Measurements from ENCODE around the gene FZR1. TPM values are rescaled to one million over a fixed set of nuclear protein-coding genes. Genes with fewer than 3 reads are reported as not detected.

FZR1 gene
- total and polyA plus RNA-seq, 2 of the 13 experiments (the other 11 are each of a cell fraction or from before 2014, with no cell fraction given), result 29.0 to 30.8 TPM

DNA sequence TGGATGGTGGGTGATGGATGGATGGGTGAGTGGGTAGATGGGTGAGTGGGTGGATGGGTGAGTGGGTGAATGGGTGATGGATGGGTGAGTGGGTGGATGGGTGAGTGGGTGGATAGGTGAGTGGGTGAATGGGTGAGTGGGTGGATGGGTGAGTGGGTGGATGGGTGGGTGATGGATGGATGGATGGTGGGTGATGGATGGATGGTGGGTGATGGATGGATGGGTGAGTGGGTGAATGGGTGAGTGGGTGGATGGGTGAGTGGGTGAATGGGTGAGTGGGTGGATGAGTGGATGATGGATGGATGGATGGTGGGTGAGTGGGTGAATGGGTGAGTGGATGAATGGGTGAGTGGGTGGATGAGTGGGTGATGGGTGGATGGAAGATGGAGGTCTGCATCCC, 28.6 kb upstream of the FZR1 start:
- ChIA-PET POLR2A (no interaction called here), CTCF (ENCODE audit: low intra/inter-chr PET ratio, low total read pairs) (no interaction called here)
- no peak overlapping the region for H3K9ac ChIP-seq (ENCODE audit: insufficient read depth, low read depth, low read length)
- no peaks in the 10 kb centered on the region for H3K9me3 ChIP-seq (ENCODE audit: low read length)
- H2AFZ ChIP-seq (ENCODE audit: low read length), result no peak overlapping the region
- H3K27me3 ChIP-seq (ENCODE audit: control insufficient read depth in 1 of 2, insufficient read depth in 2 of 2, low read length in 2 of 2), result no peaks in the 10 kb centered on the region
- H3K4me2 ChIP-seq (ENCODE audit: low read depth, low read length), result no peak overlapping the region
- in situ Hi-C loops (cut with HindIII; ENCODE audit: extremely low pct_ligation_motif_present, low pct_unique_long_range_greater_than_20kb), result no loop called here
- H3K36me3 ChIP-seq (replicated peaks in 1 of 2; ENCODE audit: control insufficient read depth in 1 of 2, insufficient read depth in 2 of 2, low read length in 2 of 2), result no peaks in the 10 kb centered on the region
- H3K27ac ChIP-seq (ENCODE audit: extremely low read length, insufficient read depth, low read length), result no peak overlapping the region
- DNase-seq (ENCODE audit: low spot score) (no peak), ATAC-seq (no peak), FAIRE-seq (no peak)
- no TSS peak for BruUV-seq (replicated peaks)
- intact Hi-C loops (cut with micrococcal nuclease; ENCODE audit: unreplicated experiment), result no loop called here
- H3K4me3 ChIP-seq (replicated peaks in 1 of 3; ENCODE audit: insufficient read depth in 1 of 3, low read depth in 2 of 3, low read length in 3 of 3), result no peak overlapping the region
- H3K79me2 ChIP-seq (ENCODE audit: insufficient read depth, low read length), result no peaks in the 10 kb centered on the region
- TF ChIP-seq ZC3H13 (CRISPR knock-in tag; IDR thresholded peaks at IDR 0.05), result no peak
- 0 out of 2 replicates have a peak, but pooled peaks have one; percentile 51 for TF ChIP-seq HNRNPL (IDR thresholded peaks at IDR 0.05; ENCODE audit: low read depth, low read length)
- peaks cover 32% of the 10 kb centered on the region for H3K4me1 ChIP-seq (ENCODE audit: insufficient read depth, low read length)
- no peaks in the 10 kb centered on the region for H4K20me1 ChIP-seq (ENCODE audit: insufficient read depth, low read length)

DNA sequence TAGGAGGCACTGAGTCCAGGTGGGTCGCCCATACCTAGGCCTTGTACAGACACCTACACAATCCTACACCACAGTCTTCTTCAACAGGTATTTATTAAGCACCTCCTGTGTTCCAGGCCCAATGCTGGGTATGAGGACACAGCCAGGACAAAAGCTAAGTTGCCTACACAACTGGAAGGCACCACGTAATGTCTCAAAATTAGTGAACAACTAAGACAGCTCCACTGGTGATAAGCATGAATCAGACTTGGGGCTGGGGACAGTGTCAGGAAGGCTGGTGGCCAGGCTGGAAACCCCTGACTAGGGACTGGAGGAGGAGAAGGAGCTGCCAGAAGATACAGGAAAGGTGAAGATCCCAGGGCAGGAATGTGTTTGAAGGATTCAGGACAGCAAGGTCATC, 28.2 kb upstream of the FZR1 start:
- intact Hi-C loops (cut with micrococcal nuclease; ENCODE audit: unreplicated experiment), result no loop called here
- Histone ChIP-seq H3K36me3 (replicated peaks in 1 of 2; ENCODE audit: control insufficient read depth in 1 of 2, insufficient read depth in 2 of 2, low read length in 2 of 2) (no peaks in the 10 kb centered on the region), H3K27me3 (ENCODE audit: control insufficient read depth in 1 of 2, insufficient read depth in 2 of 2, low read length in 2 of 2) (no peaks in the 10 kb centered on the region), H2AFZ (ENCODE audit: low read length) (no peak overlapping the region), H3K4me3 (replicated peaks in 1 of 3; ENCODE audit: insufficient read depth in 1 of 3, low read depth in 2 of 3, low read length in 3 of 3) (no peak overlapping the region), H3K4me1 (ENCODE audit: insufficient read depth, low read length) (peaks cover 32% of the 10 kb centered on the region), H3K27ac (ENCODE audit: extremely low read length, insufficient read depth, low read length) (no peak overlapping the region), H3K9ac (ENCODE audit: insufficient read depth, low read depth, low read length) (no peak overlapping the region), H3K4me2 (ENCODE audit: low read depth, low read length) (no peak overlapping the region), H3K9me3 (ENCODE audit: low read length) (no peaks in the 10 kb centered on the region), H3K79me2 (ENCODE audit: insufficient read depth, low read length) (no peaks in the 10 kb centered on the region), H4K20me1 (ENCODE audit: insufficient read depth, low read length) (no peaks in the 10 kb centered on the region)
- ChIA-PET POLR2A (no interaction called here), CTCF (ENCODE audit: low intra/inter-chr PET ratio, low total read pairs) (no interaction called here)
- BruUV-seq (replicated peaks), result no TSS peak
- DNase-seq (ENCODE audit: low spot score) (no peak), FAIRE-seq (no peak), ATAC-seq (no peak)
- TF ChIP-seq XBP1 (CRISPR knock-in tag; IDR thresholded peaks at IDR 0.05) (no peak), ZNF33B (CRISPR knock-in tag; IDR thresholded peaks at IDR 0.05) (no peak), RNF219 (CRISPR knock-in tag; IDR thresholded peaks at IDR 0.05) (no peak), RARA (CRISPR knock-in tag; IDR thresholded peaks at IDR 0.05) (no peak), CREB1 (IDR thresholded peaks at IDR 0.05) (no peak), CREB1 (CRISPR knock-in tag; IDR thresholded peaks at IDR 0.05) (no peak), ZNF556 (CRISPR knock-in tag; IDR thresholded peaks at IDR 0.05; ENCODE audit: borderline replicate concordance) (no peak), ZNF24 (IDR thresholded peaks at IDR 0.05) (no peak), POGZ (CRISPR knock-in tag; IDR thresholded peaks at IDR 0.05) (no peak), ZMYM2 (CRISPR knock-in tag; IDR thresholded peaks at IDR 0.05) (no peak), ZMYM3 (CRISPR knock-in tag; IDR thresholded peaks at IDR 0.05) (no peak), SOX5 (CRISPR knock-in tag; IDR thresholded peaks at IDR 0.05; ENCODE audit: borderline replicate concordance) (no peak)
- TF ChIP-seq, protein P1, sequence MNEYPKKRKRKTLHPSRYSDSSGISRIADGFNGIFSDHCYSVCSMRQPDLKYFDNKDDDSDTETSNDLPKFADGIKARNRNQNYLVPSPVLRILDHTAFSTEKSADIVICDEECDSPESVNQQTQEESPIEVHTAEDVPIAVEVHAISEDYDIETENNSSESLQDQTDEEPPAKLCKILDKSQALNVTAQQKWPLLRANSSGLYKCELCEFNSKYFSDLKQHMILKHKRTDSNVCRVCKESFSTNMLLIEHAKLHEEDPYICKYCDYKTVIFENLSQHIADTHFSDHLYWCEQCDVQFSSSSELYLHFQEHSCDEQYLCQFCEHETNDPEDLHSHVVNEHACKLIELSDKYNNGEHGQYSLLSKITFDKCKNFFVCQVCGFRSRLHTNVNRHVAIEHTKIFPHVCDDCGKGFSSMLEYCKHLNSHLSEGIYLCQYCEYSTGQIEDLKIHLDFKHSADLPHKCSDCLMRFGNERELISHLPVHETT (CRISPR knock-in tag; conservative IDR thresholded peaks at IDR 0.05), result no peak
- in situ Hi-C loops (cut with HindIII; ENCODE audit: extremely low pct_ligation_motif_present, low pct_unique_long_range_greater_than_20kb), result no loop called here
- WGBS (ENCODE audit: low lambda C conversion rate), result 95% methylated on average over 2 of the region's 2 CpGs

Measured in HepG2 (cell line).